Stomach smooth muscle (tissue), 2 donors: ENCODE results near the gene BBS10.
"Not testable (repeated sequence)": the region's sequence is repeated elsewhere in the genome, so short reads cannot be mapped to it uniquely, and the experiment has no call there.

Source experiments
- H3K27ac ChIP-seq: one replicate; pipeline ENCODE4 v1.7.0; 2013; ENCODE audit warnings: mild to moderate bottlenecking, low read length, inconsistent platforms
- H3K27me3 ChIP-seq, 2 donors: one replicate each; pipeline ENCODE4 v1.7.0; 2013; ENCODE audit warnings: low read length in 2 of 2; ENCODE audit not compliant: insufficient read depth in 2 of 2, control insufficient read depth in 1 of 2
- H3K36me3 ChIP-seq, 2 donors: one replicate each; pipeline ENCODE4 v1.7.0; 2013; ENCODE audit warnings: low read length in 2 of 2; ENCODE audit not compliant: control insufficient read depth in 2 of 2, insufficient read depth in 2 of 2
- H3K4me1 ChIP-seq: one replicate; pipeline ENCODE4 v1.7.0; 2013; ENCODE audit warnings: low read length; ENCODE audit not compliant: control insufficient read depth, insufficient read depth
- H3K4me3 ChIP-seq, 2 donors: one replicate each; pipeline ENCODE4 v1.7.0; 2013; ENCODE audit warnings: low read length in 2 of 2
- H3K9ac ChIP-seq, 2 donors: one replicate each; pipeline ENCODE4 v1.7.0; 2013; ENCODE audit warnings: low read length in 2 of 2, mild to moderate bottlenecking in 1 of 2
- H3K9me3 ChIP-seq, 2 donors: one replicate each; pipeline ENCODE4 v1.7.0; 2013; ENCODE audit warnings: low read length in 2 of 2; ENCODE audit not compliant: control insufficient read depth in 2 of 2
- donor health status: healthy.
- donor health status: Pancreatic carcinoma.

BBS10 gene

DNA sequence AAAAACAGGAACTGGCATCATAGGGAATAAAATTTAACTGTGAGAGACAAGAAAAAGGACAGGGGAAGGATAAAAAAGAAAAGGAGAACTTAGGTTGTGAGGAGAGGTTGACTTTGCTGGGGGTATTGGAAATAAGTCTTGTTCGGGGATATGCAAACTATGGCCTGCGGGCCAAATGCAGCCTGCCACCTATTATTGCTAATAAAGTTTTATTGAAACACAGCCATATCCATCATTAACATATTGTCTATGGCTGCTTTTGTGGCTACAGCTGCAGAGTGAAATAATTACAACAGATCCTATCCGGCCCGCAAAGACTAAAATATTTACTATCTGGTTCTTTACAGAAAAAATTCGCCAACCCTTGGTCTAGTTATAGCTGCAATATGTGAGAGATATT is 18.6 kb downstream of the BBS10 start:
- H3K9ac ChIP-seq: no peak overlapping the region
- no peak overlapping the region for H3K27ac ChIP-seq
- H3K27me3 ChIP-seq: no peaks in the 10 kb centered on the region
- H3K9me3 ChIP-seq: peaks cover 0 to 6% of the 10 kb centered on the region in 2 donors
- no peak overlapping the region for H3K4me3 ChIP-seq
- no peaks in the 10 kb centered on the region for H3K4me1 ChIP-seq
- H3K36me3 ChIP-seq: no peaks in the 10 kb centered on the region

DNA sequence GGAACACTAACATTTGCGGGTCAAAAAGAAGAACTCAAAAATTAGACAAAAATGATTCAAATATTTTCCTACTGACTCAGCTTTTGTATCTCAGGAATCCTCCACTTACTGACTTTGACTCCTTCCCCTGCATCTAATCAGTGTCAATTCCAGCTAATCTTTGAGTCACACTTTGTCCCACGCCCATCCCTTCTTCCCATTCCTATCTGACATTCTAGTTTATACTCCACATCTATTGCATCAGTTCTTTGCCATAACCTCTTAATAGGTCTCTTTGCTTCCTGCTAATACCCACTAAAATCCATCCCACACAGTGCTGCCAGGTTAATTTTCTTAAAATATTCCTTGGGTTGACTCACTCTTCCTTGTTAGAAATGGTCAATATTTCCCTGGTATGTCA is 19.1 kb downstream of the BBS10 start:
- Histone ChIP-seq H3K9ac (no peak overlapping the region), H3K9me3 (peaks cover 0 to 6% of the 10 kb centered on the region in 2 donors), H3K4me1 (no peaks in the 10 kb centered on the region), H3K27ac (no peak overlapping the region), H3K27me3 (no peaks in the 10 kb centered on the region), H3K36me3 (no peaks in the 10 kb centered on the region), H3K4me3 (no peak overlapping the region)

- H3K36me3 ChIP-seq, H3K4me3 ChIP-seq, H3K4me1 ChIP-seq, H3K27ac ChIP-seq, H3K9ac ChIP-seq, H3K9me3 ChIP-seq, H3K27me3 ChIP-seq: not testable (repeated sequence)
Measured at GRCh38 chr12:76319595-76320319, 28.5 kb downstream of the BBS10 start.

DNA sequence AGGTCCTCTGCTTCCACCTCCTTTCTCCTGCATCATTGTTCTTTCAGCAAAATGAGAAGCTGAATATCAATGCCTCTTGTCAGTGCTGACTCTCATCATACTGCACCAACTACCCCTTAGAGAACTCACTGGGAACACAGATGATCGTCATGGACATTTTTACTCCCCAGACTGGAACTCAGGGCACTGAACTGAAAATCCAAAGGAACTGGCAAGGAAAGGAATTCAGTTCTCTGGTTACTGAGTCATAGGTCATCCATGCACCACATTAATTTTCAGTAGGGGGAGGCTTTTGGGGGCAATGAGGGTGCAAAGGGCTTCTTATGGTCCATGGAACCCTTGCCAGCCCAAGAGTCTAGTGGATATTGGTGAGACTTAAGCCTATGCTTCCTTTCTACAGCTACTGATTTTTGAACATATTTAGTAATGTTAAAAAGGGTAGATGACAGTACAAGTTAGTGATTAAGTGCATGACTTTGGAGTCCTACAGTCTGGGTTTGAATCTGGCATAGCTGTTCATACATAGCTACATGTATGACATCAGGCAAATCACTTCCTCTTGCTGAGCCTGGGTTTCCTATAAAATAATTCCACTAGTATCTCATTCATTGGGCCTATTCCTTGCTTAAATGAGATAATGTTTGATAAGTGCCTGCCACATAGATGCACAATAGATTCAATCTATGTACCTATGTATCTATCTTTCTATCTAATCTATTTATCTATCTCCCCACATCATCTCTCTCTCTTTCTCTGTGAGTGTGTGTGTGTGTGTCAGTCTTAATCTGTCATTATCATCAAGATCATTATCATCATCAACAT is 29.2 kb downstream of the BBS10 start:
- Histone ChIP-seq H3K4me1 (no peaks in the 10 kb centered on the region), H3K36me3 (no peaks in the 10 kb centered on the region), H3K9me3 (no peaks in the 10 kb centered on the region), H3K9ac (no peak overlapping the region), H3K27me3 (peaks cover 0 to 2% of the 10 kb centered on the region in 2 donors), H3K4me3 (no peak overlapping the region), H3K27ac (no peak overlapping the region)

- Histone ChIP-seq H3K4me3 (no peak overlapping the region), H3K27me3 (peaks cover 0 to 2% of the 10 kb centered on the region in 2 donors), H3K27ac (no peak overlapping the region), H3K9me3 (no peaks in the 10 kb centered on the region), H3K9ac (no peak overlapping the region), H3K36me3 (no peaks in the 10 kb centered on the region), H3K4me1 (no peaks in the 10 kb centered on the region)
Measured at GRCh38 chr12:76317976-76318375, 30.2 kb downstream of the BBS10 start.

DNA sequence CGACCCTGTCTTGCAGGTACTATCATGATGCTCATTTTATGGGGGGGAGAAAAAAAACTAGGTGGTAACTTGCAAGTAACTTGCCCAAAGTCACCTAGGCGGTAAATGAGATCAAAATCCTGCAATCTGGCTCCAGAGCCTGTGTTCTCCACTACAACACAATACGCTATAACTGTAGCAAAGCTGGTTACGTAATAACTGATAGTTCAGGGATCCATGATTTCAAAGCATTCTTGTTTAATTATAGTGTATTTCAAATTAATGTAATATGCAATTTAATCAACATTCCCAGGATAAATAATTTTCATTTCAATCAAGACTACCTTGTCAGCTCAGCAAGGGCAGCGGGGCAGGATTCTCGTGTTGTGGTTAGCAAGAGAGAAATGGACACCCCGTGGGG is 31.7 kb downstream of the BBS10 start:
- H3K27ac ChIP-seq: no peak overlapping the region
- H3K36me3 ChIP-seq: no peaks in the 10 kb centered on the region
- H3K9me3 ChIP-seq: no peaks in the 10 kb centered on the region
- no peak overlapping the region for H3K4me3 ChIP-seq
- H3K4me1 ChIP-seq: no peaks in the 10 kb centered on the region
- H3K9ac ChIP-seq: no peak overlapping the region
- H3K27me3 ChIP-seq: peaks cover 0 to 2% of the 10 kb centered on the region in 2 donors

- Histone ChIP-seq H3K27ac (no peak overlapping the region), H3K4me3 (no peak overlapping the region), H3K4me1 (no peaks in the 10 kb centered on the region), H3K27me3 (no peaks in the 10 kb centered on the region), H3K9ac (no peak overlapping the region), H3K9me3 (no peaks in the 10 kb centered on the region), H3K36me3 (no peaks in the 10 kb centered on the region)
Measured at GRCh38 chr12:76313299-76313698, 34.9 kb downstream of the BBS10 start.

- H3K4me3 ChIP-seq: no peak overlapping the region
- no peaks in the 10 kb centered on the region for H3K36me3 ChIP-seq
- H3K27ac ChIP-seq: no peak overlapping the region
- no peak overlapping the region for H3K9ac ChIP-seq
- H3K4me1 ChIP-seq: no peaks in the 10 kb centered on the region
- no peaks in the 10 kb centered on the region for H3K27me3 ChIP-seq
- no peaks in the 10 kb centered on the region for H3K9me3 ChIP-seq
Measured at GRCh38 chr12:76312315-76312714, 35.9 kb downstream of the BBS10 start.

DNA sequence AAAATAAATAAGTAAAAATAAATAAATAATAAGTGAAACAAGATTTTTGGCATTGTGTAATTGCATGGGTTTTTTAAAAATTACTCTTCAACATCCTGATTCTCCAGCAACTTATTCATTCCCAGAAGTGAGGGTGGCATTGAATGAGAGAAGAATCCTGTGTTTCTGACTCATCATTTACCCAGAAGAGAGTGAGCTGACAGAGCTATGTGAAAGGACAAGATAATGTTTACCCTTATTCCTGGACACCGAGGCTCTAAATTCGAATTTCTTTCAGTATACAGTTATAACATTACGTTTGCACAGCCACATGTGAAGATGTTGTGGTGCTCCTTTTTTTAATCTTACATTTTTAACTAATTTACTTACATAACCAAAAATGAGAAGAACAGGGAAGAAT is 36.4 kb downstream of the BBS10 start:
- H3K36me3 ChIP-seq: no peaks in the 10 kb centered on the region
- H3K9ac ChIP-seq: no peak overlapping the region
- H3K27me3 ChIP-seq: no peaks in the 10 kb centered on the region
- no peak overlapping the region for H3K4me3 ChIP-seq
- H3K9me3 ChIP-seq: no peaks in the 10 kb centered on the region
- no peaks in the 10 kb centered on the region for H3K4me1 ChIP-seq
- no peak overlapping the region for H3K27ac ChIP-seq

- no peaks in the 10 kb centered on the region for H3K9me3 ChIP-seq
- no peaks in the 10 kb centered on the region for H3K36me3 ChIP-seq
- no peaks in the 10 kb centered on the region for H3K4me1 ChIP-seq
- H3K27me3 ChIP-seq: no peaks in the 10 kb centered on the region
- H3K27ac ChIP-seq: no peak overlapping the region
- no peak overlapping the region for H3K9ac ChIP-seq
- H3K4me3 ChIP-seq: no peak overlapping the region
Measured at GRCh38 chr12:76310110-76310509, 38.1 kb downstream of the BBS10 start.

- no peak overlapping the region for H3K27ac ChIP-seq
- no peak overlapping the region for H3K9ac ChIP-seq
- no peaks in the 10 kb centered on the region for H3K4me1 ChIP-seq
Measured at GRCh38 chr12:76308866-76309265, 39.3 kb downstream of the BBS10 start.

More at GRCh38 chr12:76308866-76309265, 39.3 kb downstream of the BBS10 start:
- Histone ChIP-seq H3K4me3 (no peak overlapping the region), H3K27me3 (no peaks in the 10 kb centered on the region), H3K9me3 (no peaks in the 10 kb centered on the region), H3K36me3 (no peaks in the 10 kb centered on the region)
